Epithelial cell of esophagus (primary cell): Measurements from ENCODE around the gene NLRC5.

Source experiments
- DNase-seq: peaks from one replicate; pipeline ENCODE4 v3.0.0; 2010; ENCODE audit warnings: low read depth
- H3K4me3 ChIP-seq: 2 replicates; pipeline ENCODE4 v1.5.1; 2011; ENCODE audit warnings: mild to moderate bottlenecking, low read length, control low read depth
- CTCF ChIP-seq: IDR thresholded peaks from 2 replicates; pipeline ENCODE4 v1.5.1; 2011; ENCODE audit warnings: low read depth, mild to moderate bottlenecking, low read length, control low read depth, inconsistent platforms; ENCODE audit not compliant: insufficient read depth; ENCODE audit errors: missing control alignments

Gene NLRC5

GRCh38 chr16:56977216-56977615 lies 12.1 kb upstream of the NLRC5 start:
- no peak for TF ChIP-seq CTCF
- H3K4me3 ChIP-seq = no peak overlapping the region

GRCh38 chr16:56977823-56978430 lies 11.4 kb upstream of the NLRC5 start:
- no peak for TF ChIP-seq CTCF
- no peak for DNase-seq
- no peak overlapping the region for H3K4me3 ChIP-seq

More at GRCh38 chr16:56977216-56977615, 12.1 kb upstream of the NLRC5 start:
- no peak for DNase-seq

GRCh38 chr16:56980201-56980535 lies 9.2 kb upstream of the NLRC5 start:
- no peak for TF ChIP-seq CTCF

GRCh38 chr16:56980792-56981724 lies 8.3 kb upstream of the NLRC5 start:
- H3K4me3 ChIP-seq = no peak overlapping the region
- DNase-seq = no peak
- TF ChIP-seq CTCF = no peak

More at GRCh38 chr16:56980201-56980535, 9.2 kb upstream of the NLRC5 start:
- H3K4me3 ChIP-seq = no peak overlapping the region
- DNase-seq = no peak

GRCh38 chr16:56981729-56982271 lies 7.6 kb upstream of the NLRC5 start:
- no peak overlapping the region for H3K4me3 ChIP-seq
- TF ChIP-seq CTCF = no peak
- no peak for DNase-seq

- no peak overlapping the region for H3K4me3 ChIP-seq
- no peak for DNase-seq
- TF ChIP-seq CTCF = no peak
Observed at GRCh38 chr16:56982695-56983094, 6.7 kb upstream of the NLRC5 start.
